Left ventricle myocardium inferior (tissue), 1 donor: ENCODE data around the gene NEMP2. TPM values are rescaled to one million over a fixed set of nuclear protein-coding genes. Genes with fewer than 3 reads are reported as not detected.

Source experiments
- DNase-seq: peaks from one replicate; pipeline ENCODE4 v3.0.0-alpha.2; 2020
- H3K27ac ChIP-seq: fragments of 200-600 bp; replicated peaks from 2 replicates; pipeline ENCODE4 v1.8.0; 2021
- H3K27me3 ChIP-seq: fragments of 200-600 bp; 2 replicates; pipeline ENCODE4 v1.8.0; 2021; ENCODE audit warnings: low read depth
- H3K36me3 ChIP-seq: fragments of 200-600 bp; 2 replicates; pipeline ENCODE4 v1.8.0; 2021
- H3K4me1 ChIP-seq: fragments of 200-600 bp; 2 replicates; pipeline ENCODE4 v1.8.0; 2021
- H3K4me3 ChIP-seq: fragments of 200-600 bp; 2 replicates; pipeline ENCODE4 v1.8.0; 2021; ENCODE audit warnings: mild to moderate bottlenecking, moderate library complexity
- H3K9me3 ChIP-seq: fragments of 200-600 bp; replicated peaks from 2 replicates; pipeline ENCODE4 v1.8.0; 2021
- intact Hi-C: fragments of 100-400 bp; cut with micrococcal nuclease; formaldehyde crosslinking; loops from one replicate; pipeline ENCODE4 v1.11.0; 2022
- total RNA-seq: library from RNA; stranded (reverse); fragmentation: NEBNext Ultra II Directional; extraction: Animal tissue kit (Norgen Biotek cat#: 25700); gene quantifications from one replicate; pipeline ENCODE4 v1.2.1, GENCODE V29; 2021
- TF ChIP-seq, protein P1 (sequence below): fragments of 200-600 bp; IDR thresholded peaks from 2 replicates; pipeline ENCODE4 v1.8.0; 2021; ENCODE audit warnings: antibody characterized with exemption, mild to moderate bottlenecking, borderline replicate concordance
- donor health status: DM: no; HTN: yes; CAD: no; lungs with severe emphysema.

Gene NEMP2
- total RNA-seq, 1 donor from 2014 or later = 1.5 TPM

DNA sequence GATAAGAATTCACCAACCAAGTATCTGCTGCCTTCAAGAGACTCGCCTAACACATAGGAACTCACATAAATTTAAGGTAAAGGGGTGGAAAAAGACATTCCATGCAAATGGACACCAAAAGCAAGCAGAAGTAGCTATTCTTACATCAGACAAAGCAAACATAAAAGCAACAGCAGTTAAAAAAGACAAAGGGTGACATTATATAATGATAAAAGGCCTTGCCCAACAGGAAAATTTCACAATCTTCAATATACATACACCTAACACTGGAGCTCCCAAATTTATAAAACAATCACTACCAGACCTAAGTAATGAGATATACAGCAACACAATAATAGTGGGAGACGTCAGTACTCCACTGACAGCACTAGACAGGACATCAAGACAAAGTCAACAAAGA, 41.4 kb downstream of the NEMP2 start:
- Histone ChIP-seq H3K27ac (no peak overlapping the region), H3K36me3 (peaks cover 48% of the 10 kb centered on the region), H3K27me3 (no peaks in the 10 kb centered on the region), H3K4me1 (no peaks in the 10 kb centered on the region), H3K9me3 (no peaks in the 10 kb centered on the region), H3K4me3 (no peak overlapping the region)
- intact Hi-C loops = loop anchor here (10.0 kb wide), 1 partner anchor 88 kb away; the partner anchor contains the start of gene MFSD6
- TF ChIP-seq, protein P1, sequence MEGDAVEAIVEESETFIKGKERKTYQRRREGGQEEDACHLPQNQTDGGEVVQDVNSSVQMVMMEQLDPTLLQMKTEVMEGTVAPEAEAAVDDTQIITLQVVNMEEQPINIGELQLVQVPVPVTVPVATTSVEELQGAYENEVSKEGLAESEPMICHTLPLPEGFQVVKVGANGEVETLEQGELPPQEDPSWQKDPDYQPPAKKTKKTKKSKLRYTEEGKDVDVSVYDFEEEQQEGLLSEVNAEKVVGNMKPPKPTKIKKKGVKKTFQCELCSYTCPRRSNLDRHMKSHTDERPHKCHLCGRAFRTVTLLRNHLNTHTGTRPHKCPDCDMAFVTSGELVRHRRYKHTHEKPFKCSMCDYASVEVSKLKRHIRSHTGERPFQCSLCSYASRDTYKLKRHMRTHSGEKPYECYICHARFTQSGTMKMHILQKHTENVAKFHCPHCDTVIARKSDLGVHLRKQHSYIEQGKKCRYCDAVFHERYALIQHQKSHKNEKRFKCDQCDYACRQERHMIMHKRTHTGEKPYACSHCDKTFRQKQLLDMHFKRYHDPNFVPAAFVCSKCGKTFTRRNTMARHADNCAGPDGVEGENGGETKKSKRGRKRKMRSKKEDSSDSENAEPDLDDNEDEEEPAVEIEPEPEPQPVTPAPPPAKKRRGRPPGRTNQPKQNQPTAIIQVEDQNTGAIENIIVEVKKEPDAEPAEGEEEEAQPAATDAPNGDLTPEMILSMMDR = no peak
- DNase-seq = no peak

DNA sequence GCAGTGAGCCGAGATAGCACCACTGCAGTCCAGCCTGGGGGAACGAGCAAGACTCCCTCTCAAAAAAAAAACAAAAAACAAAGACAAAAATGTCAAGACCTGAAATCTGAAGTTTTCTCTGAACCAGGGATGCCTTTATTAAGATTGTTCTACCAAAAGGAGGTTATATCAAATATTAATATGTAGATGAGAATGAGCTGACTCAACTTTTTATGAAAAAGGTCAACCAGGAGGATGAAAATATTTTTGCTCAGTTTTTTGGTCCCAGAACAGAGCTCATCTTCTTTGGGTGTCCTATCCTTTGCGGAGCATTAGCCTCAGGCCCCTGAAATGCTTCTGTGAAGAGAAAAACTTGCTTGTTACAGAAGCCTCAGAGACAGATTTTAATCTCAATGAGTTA, 44.0 kb downstream of the NEMP2 start:
- TF ChIP-seq, protein P1 = no peak
- Histone ChIP-seq H3K4me1 (peaks cover 16% of the 10 kb centered on the region), H3K4me3 (no peak overlapping the region), H3K36me3 (peaks cover 43% of the 10 kb centered on the region), H3K27ac (no peak overlapping the region), H3K27me3 (no peaks in the 10 kb centered on the region), H3K9me3 (peaks cover 4% of the 10 kb centered on the region)
- intact Hi-C loops = loop anchor here (10.0 kb wide), 1 partner anchor 86 kb away; the partner anchor contains the start of gene MFSD6
- no peak for DNase-seq

DNA sequence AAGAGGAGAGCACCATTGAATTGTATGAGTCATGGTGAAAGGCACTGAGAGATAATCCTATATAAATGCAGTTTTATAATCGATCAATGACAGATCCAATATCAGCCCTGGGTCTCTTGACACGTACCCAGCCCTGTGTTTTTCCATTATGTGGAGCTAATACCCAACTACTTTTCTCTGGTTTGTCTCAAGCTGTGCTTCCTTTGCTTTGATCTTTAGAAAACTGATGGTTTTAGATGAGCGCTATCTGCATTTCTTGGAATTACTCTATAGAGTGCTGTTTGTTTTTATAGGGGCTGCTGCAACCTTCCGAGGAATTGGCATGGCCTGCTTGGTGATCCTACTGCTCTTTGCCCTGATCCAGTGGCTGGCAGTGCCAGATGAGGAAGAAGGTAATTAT, 45.0 kb downstream of the NEMP2 start:
- TF ChIP-seq, protein P1 = no peak
- H3K36me3 ChIP-seq = peaks cover 43% of the 10 kb centered on the region
- H3K27ac ChIP-seq = no peak overlapping the region
- H3K9me3 ChIP-seq = peaks cover 4% of the 10 kb centered on the region
- intact Hi-C loops = no loop called here
- H3K4me3 ChIP-seq = no peak overlapping the region
- H3K4me1 ChIP-seq = peaks cover 25% of the 10 kb centered on the region
- H3K27me3 ChIP-seq = no peaks in the 10 kb centered on the region
- DNase-seq = no peak

DNA sequence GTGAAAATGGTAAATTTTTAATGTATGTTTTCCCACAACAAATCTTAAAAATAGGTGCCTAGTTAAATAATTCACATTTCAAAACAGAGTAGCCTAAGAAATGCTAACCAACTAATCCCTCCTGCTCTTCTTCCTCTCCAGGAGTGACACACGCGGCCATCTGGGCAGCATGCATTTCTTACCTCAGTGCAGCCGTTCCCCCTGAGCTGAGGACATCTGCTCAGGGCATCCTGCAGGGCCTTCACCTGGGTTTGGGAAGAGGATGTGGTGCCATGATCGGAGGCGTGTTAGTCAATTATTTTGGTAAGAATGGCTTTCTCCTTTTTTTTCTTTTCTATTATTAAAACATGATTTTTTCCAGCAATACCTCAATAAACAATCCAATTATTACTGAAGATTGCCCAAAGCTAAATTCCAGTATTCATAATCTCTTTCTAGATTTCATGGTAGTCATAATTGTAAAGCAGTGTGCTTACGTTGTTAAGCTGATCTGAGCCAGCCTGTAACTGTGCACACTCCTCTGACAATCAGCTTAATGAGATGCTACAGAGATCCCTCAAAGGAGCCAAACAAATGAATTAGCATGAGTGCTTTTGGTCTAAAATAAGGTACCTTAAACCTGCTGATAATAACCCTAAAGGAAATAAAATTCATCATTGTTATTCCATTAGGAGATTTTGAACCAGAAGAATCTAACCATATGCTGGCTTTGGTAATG, 45.8 kb downstream of the NEMP2 start:
- intact Hi-C loops = no loop called here
- TF ChIP-seq, protein P1 = no peak
- H3K36me3 ChIP-seq = peaks cover 43% of the 10 kb centered on the region
- peaks cover 4% of the 10 kb centered on the region for H3K9me3 ChIP-seq
- H3K27me3 ChIP-seq = no peaks in the 10 kb centered on the region
- DNase-seq = no peak
- H3K4me1 ChIP-seq = peaks cover 32% of the 10 kb centered on the region
- no peak overlapping the region for H3K27ac ChIP-seq
- H3K4me3 ChIP-seq = no peak overlapping the region

DNA sequence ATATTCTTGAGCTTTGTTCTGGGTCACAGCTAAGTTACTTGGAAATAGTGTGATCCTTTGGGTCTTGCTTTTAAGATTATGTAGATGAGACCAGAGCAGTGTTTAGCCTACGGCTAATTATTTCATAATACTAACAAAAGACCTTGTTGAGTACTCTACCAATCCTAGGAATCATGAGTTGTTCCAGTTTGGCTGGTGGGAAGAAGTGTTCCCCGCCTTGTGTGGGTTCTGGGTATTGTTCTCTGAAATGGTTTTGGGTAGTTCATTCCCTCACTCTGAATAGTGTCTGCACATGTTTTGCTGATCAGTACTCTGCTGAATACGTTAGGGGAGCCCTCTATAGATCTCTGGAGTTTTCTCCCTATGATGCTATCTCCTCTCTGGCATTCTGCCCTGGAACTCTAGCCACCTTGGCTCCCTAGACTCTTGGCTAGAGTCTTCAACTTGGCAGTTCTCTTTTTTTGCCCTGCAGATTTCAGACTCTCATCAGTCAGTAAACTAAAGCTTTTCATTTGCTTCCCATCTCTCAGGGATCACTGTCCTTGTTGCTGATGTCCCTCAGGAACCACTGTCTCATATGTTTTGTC, 48.4 kb downstream of the NEMP2 start:
- H3K4me3 ChIP-seq = no peak overlapping the region
- TF ChIP-seq, protein P1 = peak; percentile 13
- H3K4me1 ChIP-seq = peaks cover 34% of the 10 kb centered on the region
- DNase-seq = no peak
- H3K36me3 ChIP-seq = peaks cover 26% of the 10 kb centered on the region
- intact Hi-C loops = no loop called here
- peaks cover 4% of the 10 kb centered on the region for H3K9me3 ChIP-seq
- H3K27ac ChIP-seq = peak overlapping the region; percentile 61
- H3K27me3 ChIP-seq = no peaks in the 10 kb centered on the region
